Measurements from ENCODE around the gene TRAPPC10.

Gene TRAPPC10

GRCh38 chr21:44043613-44044012 is 31.5 kb downstream of the TRAPPC10 start:
- H3K4me1 ChIP-seq: no peaks in the 10 kb centered on the region
- H3K9me3 ChIP-seq: no peaks in the 10 kb centered on the region
- no peak for DNase-seq
- no peaks in the 10 kb centered on the region for H3K27me3 ChIP-seq
- H3K4me3 ChIP-seq (ENCODE audit: low read depth, low read length): no peak overlapping the region
- no peak for TF ChIP-seq CTCF (IDR thresholded peaks at IDR 0.05; ENCODE audit: low read depth, low read length)
- H3K36me3 ChIP-seq: peaks cover 16% of the 10 kb centered on the region

- no peaks in the 10 kb centered on the region for H3K27me3 ChIP-seq
- no peaks in the 10 kb centered on the region for H3K9me3 ChIP-seq
- no peak overlapping the region for H3K4me3 ChIP-seq (ENCODE audit: low read depth, low read length)
- no peak for DNase-seq
- H3K36me3 ChIP-seq: peaks cover 7% of the 10 kb centered on the region
- no peak for TF ChIP-seq CTCF (IDR thresholded peaks at IDR 0.05; ENCODE audit: low read depth, low read length)
- peaks cover 13% of the 10 kb centered on the region for H3K4me1 ChIP-seq
These were observed 34.6 kb downstream of the TRAPPC10 start for GRCh38 chr21:44046734-44047133.

GRCh38 chr21:44047996-44048560 is 36.0 kb downstream of the TRAPPC10 start:
- peaks cover 13% of the 10 kb centered on the region for H3K4me1 ChIP-seq
- no peak overlapping the region for H3K4me3 ChIP-seq (ENCODE audit: low read depth, low read length)
- H3K27me3 ChIP-seq: no peaks in the 10 kb centered on the region
- H3K36me3 ChIP-seq: peaks cover 10% of the 10 kb centered on the region
- H3K9me3 ChIP-seq: no peaks in the 10 kb centered on the region
- DNase-seq: no peak
- no peak for TF ChIP-seq CTCF (IDR thresholded peaks at IDR 0.05; ENCODE audit: low read depth, low read length)

GRCh38 chr21:44049182-44049581 is 37.1 kb downstream of the TRAPPC10 start:
- H3K4me1 ChIP-seq: peaks cover 13% of the 10 kb centered on the region
- no peak overlapping the region for H3K4me3 ChIP-seq (ENCODE audit: low read depth, low read length)
- no peak for DNase-seq
- no peaks in the 10 kb centered on the region for H3K9me3 ChIP-seq
- no peaks in the 10 kb centered on the region for H3K27me3 ChIP-seq
- TF ChIP-seq CTCF (IDR thresholded peaks at IDR 0.05; ENCODE audit: low read depth, low read length): no peak
- H3K36me3 ChIP-seq: peaks cover 10% of the 10 kb centered on the region

- DNase-seq: no peak
- Histone ChIP-seq H3K27me3 (no peaks in the 10 kb centered on the region), H3K4me1 (peaks cover 13% of the 10 kb centered on the region), H3K4me3 (ENCODE audit: low read depth, low read length) (no peak overlapping the region), H3K36me3 (peaks cover 10% of the 10 kb centered on the region), H3K9me3 (no peaks in the 10 kb centered on the region)
- TF ChIP-seq CTCF (IDR thresholded peaks at IDR 0.05; ENCODE audit: low read depth, low read length): no peak
These were observed 37.5 kb downstream of the TRAPPC10 start for GRCh38 chr21:44049606-44050005.

GRCh38 chr21:44050276-44050675 is 38.2 kb downstream of the TRAPPC10 start:
- Histone ChIP-seq H3K4me3 (ENCODE audit: low read depth, low read length) (no peak overlapping the region), H3K27me3 (no peaks in the 10 kb centered on the region), H3K9me3 (no peaks in the 10 kb centered on the region), H3K4me1 (peaks cover 13% of the 10 kb centered on the region), H3K36me3 (peaks cover 10% of the 10 kb centered on the region)
- no peak for TF ChIP-seq CTCF (IDR thresholded peaks at IDR 0.05; ENCODE audit: low read depth, low read length)
- no peak for DNase-seq
